Measurements from ENCODE around the gene TEP1.
"Not testable (repeated sequence)": the region's sequence is repeated elsewhere in the genome, so short reads cannot be mapped to it uniquely, and the experiment has no call there.

The TEP1 gene

DNA sequence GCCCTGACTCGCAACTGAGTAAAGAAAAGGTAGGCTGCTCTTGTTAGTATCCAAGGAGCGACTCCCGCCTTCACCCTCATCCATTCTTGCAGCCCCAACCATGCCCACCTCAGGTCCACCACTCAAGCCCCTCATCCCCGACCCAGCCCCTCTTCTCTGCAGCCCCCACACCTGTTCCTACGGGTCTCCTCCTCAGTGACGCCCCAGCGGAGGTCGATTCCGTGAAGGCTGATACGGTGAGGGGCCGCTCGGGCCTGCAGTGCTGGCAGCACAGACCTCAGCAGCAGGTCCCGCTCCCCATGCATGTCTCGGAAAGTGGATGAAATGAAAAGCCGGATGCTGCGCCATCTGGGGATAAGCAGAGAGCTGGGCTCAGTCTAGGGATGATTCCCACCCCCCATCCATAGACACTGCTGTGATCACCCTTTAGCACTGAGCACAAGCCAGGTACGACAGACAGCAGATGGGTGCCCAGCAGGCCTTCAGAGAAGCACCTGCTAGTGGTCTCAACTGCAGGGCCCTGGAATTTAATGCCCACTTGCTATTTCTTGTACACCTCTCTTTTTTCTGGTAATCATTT is 26.9 kb downstream of the TEP1 start:
- no peak overlapping the region for H3K4me3 ChIP-seq (ENCODE audit: low read length)

DNA sequence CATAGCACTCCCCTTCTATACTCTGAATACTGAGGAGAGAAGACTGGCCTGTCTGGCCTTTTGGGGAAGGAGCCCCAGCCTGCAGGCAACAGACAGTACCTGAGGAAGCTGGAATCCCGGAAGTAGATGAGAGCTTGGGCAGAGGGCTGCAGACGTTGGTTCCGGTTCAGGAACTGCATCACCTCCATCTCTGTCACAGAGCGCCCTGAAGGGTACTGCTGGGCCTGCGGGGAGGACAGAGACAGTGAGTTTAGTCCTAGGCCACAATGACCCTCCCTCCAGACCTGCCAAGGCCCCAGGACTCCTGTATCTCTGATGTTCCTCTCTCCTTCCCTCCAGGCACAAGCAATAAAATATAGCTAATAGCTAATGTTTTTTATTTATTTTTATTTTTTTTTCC is 28.4 kb downstream of the TEP1 start:
- TF ChIP-seq ZNF274 (IDR thresholded peaks at IDR 0.05; ENCODE audit: low read depth, low read length) = no peak
- H3K4me3 ChIP-seq (ENCODE audit: low read length) = no peak overlapping the region

More for the DNA sequence above, 26.9 kb downstream of the TEP1 start:
- no peak for TF ChIP-seq ZNF274 (IDR thresholded peaks at IDR 0.05; ENCODE audit: low read depth, low read length)

DNA sequence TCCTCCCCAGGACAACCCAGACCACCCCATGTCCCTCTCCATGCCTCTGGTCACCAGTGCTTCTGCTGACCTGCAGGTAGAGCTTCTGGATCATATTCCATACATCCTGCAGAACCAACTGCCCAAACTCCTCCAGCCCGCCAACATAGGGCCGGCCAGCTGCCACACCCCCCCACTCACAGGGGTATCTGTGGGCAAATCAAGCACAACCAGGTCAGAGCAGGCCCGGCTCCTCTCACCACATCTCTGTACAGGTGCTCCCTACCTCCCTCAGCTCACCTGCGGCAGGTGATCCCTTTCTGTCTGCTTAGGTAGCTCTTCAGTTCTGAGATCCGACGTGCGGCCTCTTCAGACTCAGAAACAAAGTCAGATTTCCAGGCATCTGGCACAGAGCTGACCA is 29.0 kb downstream of the TEP1 start:
- no peak overlapping the region for H3K4me3 ChIP-seq (ENCODE audit: low read length)
- TF ChIP-seq ZNF274 (IDR thresholded peaks at IDR 0.05; ENCODE audit: low read depth, low read length) = no peak

DNA sequence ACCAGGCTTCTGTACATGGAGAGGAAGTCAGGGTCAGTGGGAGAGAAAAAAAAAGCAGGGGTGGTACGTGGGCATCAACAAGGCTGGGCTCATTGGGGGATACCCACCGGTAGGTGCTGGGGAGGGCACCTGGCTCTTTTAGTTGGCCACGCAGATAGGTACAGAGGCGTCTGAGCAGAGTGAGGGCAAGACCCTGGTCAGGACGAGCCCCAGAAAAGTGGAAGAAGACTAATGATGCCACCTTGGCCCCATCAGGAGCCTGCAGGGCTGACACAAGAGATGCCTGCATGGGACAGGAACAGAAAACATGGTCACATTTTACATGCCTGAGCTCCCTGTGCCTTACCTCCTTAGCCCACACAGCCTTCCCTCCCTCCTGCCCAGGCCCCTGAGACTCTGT is 29.7 kb downstream of the TEP1 start:
- no peak overlapping the region for H3K4me3 ChIP-seq (ENCODE audit: low read length)
- TF ChIP-seq ZNF274 (IDR thresholded peaks at IDR 0.05; ENCODE audit: low read depth, low read length) = no peak

DNA sequence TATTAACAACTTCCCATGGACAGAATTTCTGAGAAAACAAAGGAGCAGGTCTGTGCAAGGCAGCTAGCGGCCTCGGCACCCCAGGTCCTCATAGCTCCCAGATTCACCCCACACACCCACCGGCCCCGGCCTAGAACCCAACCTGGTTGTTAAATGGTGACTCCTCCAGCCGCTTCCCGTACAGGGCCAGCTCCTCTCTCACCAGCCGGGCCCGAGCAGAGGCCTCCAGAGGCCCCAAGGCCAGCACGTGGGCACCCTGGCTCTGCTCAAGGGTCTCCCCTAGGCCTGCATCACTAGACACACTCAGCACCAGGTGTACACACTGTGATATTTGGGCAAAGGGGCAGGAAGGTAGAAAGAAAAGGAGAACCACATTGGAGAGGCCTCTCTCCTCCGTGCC is 30.3 kb downstream of the TEP1 start:
- H3K4me3 ChIP-seq (ENCODE audit: low read length) = no peak overlapping the region
- no peak for TF ChIP-seq ZNF274 (IDR thresholded peaks at IDR 0.05; ENCODE audit: low read depth, low read length)

DNA sequence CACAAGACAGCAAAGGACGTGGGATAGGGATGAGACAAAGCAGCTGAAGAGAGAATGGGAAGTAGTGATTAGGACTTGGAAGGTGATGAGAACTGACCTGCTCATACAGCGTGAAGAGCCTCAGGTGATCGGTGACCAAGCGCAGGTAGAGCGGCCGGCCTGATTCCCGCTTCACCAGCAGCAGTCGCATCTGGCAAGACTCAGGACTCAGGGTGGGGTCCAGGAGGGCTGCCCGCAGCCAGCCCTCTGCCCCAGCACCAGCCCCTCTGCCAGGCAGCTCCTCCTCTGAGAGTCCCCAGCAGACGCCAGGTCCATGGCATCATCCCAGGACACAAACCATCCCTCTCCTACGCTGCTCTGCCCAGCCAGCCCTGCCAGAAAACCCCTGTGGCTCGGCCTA is 30.8 kb downstream of the TEP1 start:
- TF ChIP-seq ZNF274 (IDR thresholded peaks at IDR 0.05; ENCODE audit: low read depth, low read length) = no peak
- no peak overlapping the region for H3K4me3 ChIP-seq (ENCODE audit: low read length)

DNA sequence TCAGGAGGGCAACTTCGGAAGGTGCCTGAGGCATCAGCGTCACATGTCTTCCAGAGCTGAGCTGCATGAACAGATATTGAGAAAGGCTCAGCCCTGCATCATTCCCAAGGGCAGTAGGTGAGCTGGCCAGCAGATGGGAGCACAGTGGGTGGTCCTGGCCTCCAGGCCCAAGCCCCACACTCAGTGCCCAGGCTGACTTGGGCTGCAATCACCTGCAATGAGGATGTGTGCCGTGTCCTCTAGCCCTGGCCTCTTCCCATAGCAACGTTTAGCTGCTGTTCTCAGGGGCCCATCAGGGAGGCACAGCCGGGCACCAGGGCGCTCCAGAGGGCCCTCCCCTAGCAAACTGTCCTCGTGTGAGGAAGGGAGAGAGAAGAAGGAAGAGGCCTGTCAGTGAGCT is 32.0 kb downstream of the TEP1 start:
- no peak overlapping the region for H3K4me3 ChIP-seq (ENCODE audit: low read length)
- no peak for TF ChIP-seq ZNF274 (IDR thresholded peaks at IDR 0.05; ENCODE audit: low read depth, low read length)

DNA sequence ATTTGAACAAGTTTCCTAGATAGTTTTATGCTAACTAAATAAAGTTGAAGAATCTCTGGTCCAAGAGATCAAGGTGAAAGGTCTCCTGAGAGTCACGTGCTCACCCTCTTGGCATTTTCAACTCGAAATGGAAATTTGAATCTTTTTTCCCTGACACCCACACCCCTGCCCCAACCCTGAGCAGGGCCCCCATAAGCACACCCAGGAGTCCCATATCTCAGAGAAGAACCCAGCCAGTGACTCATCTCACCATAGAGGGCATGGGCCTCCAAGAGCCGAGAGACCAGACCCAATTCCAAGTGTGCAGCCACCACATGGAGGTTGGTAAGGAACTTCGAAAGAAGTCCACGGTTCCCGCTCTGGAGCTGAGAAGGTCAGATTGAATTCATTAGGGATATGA is 32.6 kb downstream of the TEP1 start:
- TF ChIP-seq ZNF274 (IDR thresholded peaks at IDR 0.05; ENCODE audit: low read depth, low read length) = no peak
- no peak overlapping the region for H3K4me3 ChIP-seq (ENCODE audit: low read length)

DNA sequence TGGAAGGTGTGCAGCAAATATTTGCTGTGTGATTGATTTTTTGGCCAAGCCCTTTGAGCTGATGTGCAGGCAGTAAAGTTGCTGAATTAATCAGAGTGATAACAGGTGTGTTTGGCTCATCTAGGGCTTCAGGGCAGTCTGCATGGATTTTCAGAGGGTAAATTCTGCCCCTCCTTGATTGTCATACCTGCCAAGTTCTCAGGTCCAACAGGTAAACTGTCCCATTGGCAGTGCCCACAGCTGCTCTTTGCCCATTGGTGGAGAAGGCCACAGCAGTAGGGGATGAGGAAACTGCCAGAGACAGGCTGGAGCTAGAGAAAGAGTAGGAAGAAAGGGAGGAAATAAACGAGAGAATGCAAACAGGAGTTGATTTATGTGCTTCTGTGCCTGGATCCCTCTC is 33.6 kb downstream of the TEP1 start:
- TF ChIP-seq ZNF274 (IDR thresholded peaks at IDR 0.05; ENCODE audit: low read depth, low read length) = no peak

DNA sequence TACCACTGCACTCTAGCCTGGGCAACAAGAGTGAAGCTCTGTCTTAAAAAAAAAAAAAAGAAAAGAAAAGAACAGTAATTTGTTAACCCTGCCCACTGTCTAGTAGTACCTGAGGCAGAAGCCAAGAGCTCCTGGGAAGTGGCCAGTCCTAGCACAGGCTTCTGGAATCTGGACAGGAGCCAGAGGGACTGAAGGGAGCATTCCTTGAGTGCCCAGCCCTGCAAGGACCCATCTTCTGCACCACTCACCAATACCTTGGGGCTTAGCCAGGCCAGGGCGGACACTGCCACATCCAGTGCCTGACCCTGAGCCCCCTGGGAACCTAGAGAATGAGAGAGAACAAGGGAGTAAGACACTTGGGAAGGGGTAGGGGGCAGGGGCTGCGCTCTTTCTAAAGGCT is 36.1 kb downstream of the TEP1 start:
- no peak overlapping the region for H3K4me3 ChIP-seq (ENCODE audit: low read length)
- TF ChIP-seq ZNF274 (IDR thresholded peaks at IDR 0.05; ENCODE audit: low read depth, low read length) = no peak

More for the DNA sequence above, 33.6 kb downstream of the TEP1 start:
- H3K4me3 ChIP-seq (ENCODE audit: low read length) = no peak overlapping the region

DNA sequence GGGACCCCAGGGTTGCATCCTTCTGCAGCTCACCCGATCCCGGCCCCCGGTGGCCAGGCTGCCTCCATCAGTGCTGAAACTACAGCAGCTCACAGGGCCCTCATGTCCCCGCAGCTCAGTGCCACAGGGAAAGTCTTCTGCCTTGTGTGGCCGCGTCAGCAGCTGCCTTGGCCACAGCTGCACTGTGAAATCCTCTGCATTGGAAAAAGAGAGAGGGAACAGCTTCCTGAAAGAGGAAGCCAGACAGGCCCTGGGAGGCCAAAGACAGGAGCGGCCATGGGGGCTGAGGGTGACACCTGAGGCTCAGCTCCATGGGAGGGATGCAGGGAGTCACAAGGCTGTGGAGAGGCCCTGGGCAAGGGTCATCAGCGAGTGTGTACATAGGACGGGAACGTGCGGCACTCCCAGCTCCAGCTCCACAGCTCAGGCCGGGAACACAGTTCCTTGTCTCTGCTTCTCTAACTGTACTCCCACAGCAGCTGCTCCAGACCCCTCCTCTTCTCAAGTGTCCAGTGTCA is 37.2 kb downstream of the TEP1 start:
- no peak overlapping the region for H3K4me3 ChIP-seq (ENCODE audit: low read length)
- no peak for TF ChIP-seq ZNF274 (IDR thresholded peaks at IDR 0.05; ENCODE audit: low read depth, low read length)

DNA sequence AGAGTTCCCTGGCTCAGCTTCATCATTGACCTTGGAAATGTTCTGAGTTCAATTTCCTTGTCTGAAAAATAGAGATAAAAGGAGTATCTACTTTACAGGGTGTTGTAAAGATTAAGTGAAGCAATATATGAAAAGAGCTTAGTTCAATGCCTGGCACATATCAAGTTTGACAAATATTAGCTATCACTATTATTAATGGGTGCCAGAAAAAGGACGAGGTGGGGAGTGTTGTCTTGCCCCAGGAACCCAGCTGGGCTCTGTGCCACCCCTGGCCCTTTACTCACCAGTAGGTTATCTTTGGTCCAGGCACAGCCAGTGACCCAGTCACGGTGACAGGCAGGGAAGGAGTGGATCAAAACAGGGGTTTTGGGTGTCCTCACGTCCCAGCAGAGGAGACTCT is 37.8 kb downstream of the TEP1 start:
- no peak for TF ChIP-seq ZNF274 (IDR thresholded peaks at IDR 0.05; ENCODE audit: low read depth, low read length)
- no peak overlapping the region for H3K4me3 ChIP-seq (ENCODE audit: low read length)

DNA sequence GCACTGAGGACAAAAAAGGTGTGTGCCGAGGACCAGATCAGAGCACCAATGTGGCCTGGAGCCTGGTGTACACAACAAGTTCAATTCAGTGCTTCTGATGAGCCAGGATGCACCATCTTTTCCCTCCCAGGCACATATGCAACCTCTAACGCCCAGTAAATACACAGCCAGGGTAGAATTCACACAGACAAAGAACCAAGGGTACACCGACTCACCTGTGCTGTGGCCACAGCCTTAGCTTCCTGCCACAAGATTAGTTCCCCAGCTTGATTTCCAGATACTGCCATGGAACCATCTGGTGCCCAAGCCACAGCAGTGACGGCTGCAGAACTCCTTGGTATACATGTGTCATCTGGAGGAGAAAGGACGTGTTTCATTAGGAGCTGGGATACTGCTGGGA is 40.5 kb downstream of the TEP1 start:
- no peak overlapping the region for H3K4me3 ChIP-seq (ENCODE audit: low read length)
- TF ChIP-seq ZNF274 (IDR thresholded peaks at IDR 0.05; ENCODE audit: low read depth, low read length) = no peak

DNA sequence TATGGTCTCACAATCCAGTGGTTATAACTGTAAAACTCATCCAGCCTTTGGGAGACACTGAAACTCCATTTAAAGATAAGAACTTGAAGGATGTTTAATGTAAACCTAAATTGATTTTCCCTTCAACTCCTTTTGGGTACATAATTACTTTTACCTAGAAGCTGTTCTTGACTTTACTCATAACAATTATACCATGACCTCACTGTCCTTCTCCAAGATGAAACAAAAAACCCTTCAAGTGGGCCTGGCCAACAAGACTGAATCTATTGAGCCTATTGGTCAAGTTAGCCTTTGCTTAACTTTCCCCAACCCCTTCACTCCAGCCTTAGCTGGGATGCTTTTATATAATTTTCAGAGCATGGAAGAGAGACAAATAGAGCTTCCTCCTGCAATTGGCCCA is 47.4 kb downstream of the TEP1 start:
- no peak for TF ChIP-seq ZNF274 (IDR thresholded peaks at IDR 0.05; ENCODE audit: low read depth, low read length)
- H3K4me3 ChIP-seq (ENCODE audit: low read length) = no peak overlapping the region

DNA sequence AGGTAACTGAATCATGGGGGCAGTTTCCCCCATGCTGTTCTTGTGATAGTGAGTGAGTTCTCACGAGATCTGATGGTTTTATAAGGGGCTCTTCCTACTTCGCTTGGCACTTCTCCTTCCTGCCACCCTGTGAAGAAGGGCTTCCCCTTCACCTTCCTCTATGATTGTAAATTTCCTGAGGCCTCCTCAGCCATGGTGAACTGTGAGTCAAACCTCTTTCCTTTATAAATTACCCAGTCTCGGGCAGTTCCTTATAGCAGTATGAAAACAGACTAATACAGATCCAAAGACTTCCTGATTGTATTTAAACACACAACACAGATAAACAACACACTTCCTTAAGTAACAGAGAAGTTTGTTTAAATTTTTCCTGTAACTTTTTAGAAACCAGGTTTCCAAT is 54.8 kb downstream of the TEP1 start:
- not testable (repeated sequence) for H3K4me3 ChIP-seq (ENCODE audit: low read length)

DNA sequence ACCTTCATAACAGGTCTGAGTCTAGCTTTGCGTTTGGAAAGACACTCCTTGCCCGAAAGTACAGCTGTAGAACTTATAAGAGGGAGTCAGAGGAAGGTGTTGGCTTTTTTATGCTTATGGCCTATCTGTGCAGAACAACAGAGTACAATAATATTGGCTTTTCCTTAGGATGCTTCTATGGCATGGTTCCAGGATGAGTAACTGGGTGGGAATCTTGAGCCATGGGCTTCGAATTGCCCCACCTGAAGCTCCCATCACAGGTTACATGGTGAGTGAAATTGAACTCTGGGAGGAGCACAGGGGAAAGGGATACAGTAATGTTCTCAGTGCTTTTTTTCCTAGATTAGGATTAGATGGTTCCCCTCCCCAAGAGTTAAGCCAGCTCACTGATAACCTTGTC is 56.9 kb downstream of the TEP1 start:
- no peak for TF ChIP-seq ZNF274 (IDR thresholded peaks at IDR 0.05; ENCODE audit: low read depth, low read length)
- H3K4me3 ChIP-seq (ENCODE audit: low read length) = no peak overlapping the region
